GM12878 (cell line): ENCODE measurements around the gene IFIT1. TPM values are rescaled to one million over a fixed set of nuclear protein-coding genes. Genes with fewer than 3 reads are reported as not detected.

Source experiments
- BCL3 ChIP-seq: IDR thresholded peaks from 2 replicates; pipeline ENCODE4 v1.6.1; 2011; ENCODE audit warnings: borderline replicate concordance, low read depth, mild to moderate bottlenecking, moderate library complexity, low read length; ENCODE audit not compliant: insufficient read depth, poor library complexity, severe bottlenecking
- BCLAF1 ChIP-seq: fragments of 450-650 bp; IDR thresholded peaks from 2 replicates; pipeline ENCODE4 v1.6.1; 2017; ENCODE audit warnings: antibody characterized with exemption, mild to moderate bottlenecking, moderate library complexity
- CBFB ChIP-seq: IDR thresholded peaks from 2 replicates; pipeline ENCODE4 v1.6.1; 2016; ENCODE audit warnings: antibody characterized with exemption, low read depth
- DPF2 ChIP-seq: fragments of 450-650 bp; IDR thresholded peaks from 2 replicates; pipeline ENCODE4 v1.6.1; 2017; ENCODE audit warnings: mild to moderate bottlenecking
- EGR1 ChIP-seq, 2 experiments: IDR thresholded peaks; 1 replicate in 1 of 2; 2 replicates in 1 of 2; pipeline ENCODE4 v1.6.1; 2011 to 2012; ENCODE audit warnings: low read depth in 2 of 2, low read length in 2 of 2, borderline replicate concordance in 1 of 2, mild to moderate bottlenecking in 1 of 2, moderate library complexity in 1 of 2
- EZH2 ChIP-seq: IDR thresholded peaks from 2 replicates; pipeline ENCODE4 v1.6.1; 2012; ENCODE audit warnings: low read depth, mild to moderate bottlenecking, control low read depth, inconsistent platforms, low read length, borderline replicate concordance; ENCODE audit not compliant: control insufficient read depth
- FOXK2 ChIP-seq: fragments of 450-650 bp; IDR thresholded peaks from 2 replicates; pipeline ENCODE4 v1.6.1; 2017; ENCODE audit warnings: mild to moderate bottlenecking, moderate library complexity
- HCFC1 ChIP-seq: fragments of 150-350 bp; IDR thresholded peaks from 2 replicates; pipeline ENCODE4 v1.6.1; 2014; ENCODE audit warnings: low read length
- IKZF2 ChIP-seq, 2 experiments: fragments of 450-650 bp; IDR thresholded peaks; 2 replicates each; pipeline ENCODE4 v1.6.1; 2017; ENCODE audit warnings: mild to moderate bottlenecking in 2 of 2, moderate library complexity in 2 of 2
- KDM1A ChIP-seq: fragments of 200-600 bp; sonication (generic); IDR thresholded peaks from 2 replicates; pipeline ENCODE4 v1.6.1; 2016; ENCODE audit warnings: borderline replicate concordance
- LARP7 ChIP-seq: fragments of 450-650 bp; IDR thresholded peaks from 2 replicates; pipeline ENCODE4 v1.6.1; 2017; ENCODE audit warnings: mild to moderate bottlenecking
- MEF2B ChIP-seq: fragments of 450-650 bp; IDR thresholded peaks from 2 replicates; pipeline ENCODE4 v1.6.1; 2018; ENCODE audit warnings: mild to moderate bottlenecking, moderate library complexity; ENCODE audit not compliant: partially characterized antibody, poor library complexity, severe bottlenecking
- MXI1 ChIP-seq: fragments of 150-350 bp; IDR thresholded peaks from 2 replicates; pipeline ENCODE4 v1.6.1; 2011; ENCODE audit warnings: low read depth, mild to moderate bottlenecking, inconsistent platforms, low read length, improper control_type of control experiment
- NR2C1 ChIP-seq: fragments of 450-650 bp; IDR thresholded peaks from 2 replicates; pipeline ENCODE4 v1.6.1; 2017; ENCODE audit warnings: antibody characterized with exemption, mild to moderate bottlenecking, moderate library complexity
- PAX8 ChIP-seq: fragments of 450-650 bp; IDR thresholded peaks from 2 replicates; pipeline ENCODE4 v1.6.1; 2017; ENCODE audit warnings: mild to moderate bottlenecking, moderate library complexity
- SPI1 ChIP-seq: IDR thresholded peaks from 2 replicates; pipeline ENCODE4 v1.6.1; 2011; ENCODE audit warnings: low read depth, mild to moderate bottlenecking, low read length, moderate library complexity, borderline replicate concordance; ENCODE audit not compliant: insufficient read depth
- STAT1 ChIP-seq: fragments of 450-650 bp; conservative IDR thresholded peaks from 2 replicates; pipeline ENCODE4 v1.6.1; 2014; ENCODE audit warnings: antibody characterized with exemption, mild to moderate bottlenecking
- polyA plus RNA-seq, 11 experiments: library from polyadenylated mRNA; depleted of rRNA in 4 of 11; unstranded in 6 of 11; stranded (reverse) in 5 of 11; fragments of >200 nt; fragmentation: Nextera tagmentation in 4 of 11; fragmentation: Illumina TruSeq in 1 of 11; extraction: Ambion mirVana in 4 of 11; extraction: Trizol in 1 of 11; gene quantifications; 1 replicate in 1 of 11; 2 replicates in 10 of 11; pipeline versions ENCODE4 v1.2.1 to v1.2.3, GENCODE V29; 2011 to 2016; ENCODE audit warnings: inconsistent platforms in 2 of 11, missing spikeins in 2 of 11, low read depth in 1 of 11
- total RNA-seq, 4 experiments: library from RNA; depleted of rRNA in 3 of 4; stranded (reverse); fragments of >200 nt in 3 of 4; fragmentation: Illumina TruSeq in 1 of 4; extraction: Trizol in 1 of 4; gene quantifications; 2 replicates each; pipeline versions ENCODE4 v1.2.1 to v1.2.3, GENCODE V29; 2013 to 2021
- TF ChIP-seq, protein P1 (sequence below): IDR thresholded peaks from 2 replicates; pipeline ENCODE4 v1.6.1; 2011; ENCODE audit warnings: borderline replicate concordance, low read depth, mild to moderate bottlenecking, moderate library complexity, mixed read lengths, low read length; ENCODE audit not compliant: insufficient read depth; ENCODE audit errors: extremely low read length
- TF ChIP-seq, protein P2 (sequence below): IDR thresholded peaks from 2 replicates; pipeline ENCODE4 v1.6.1; 2012; ENCODE audit warnings: mild to moderate bottlenecking, low read depth, low read length

The IFIT1 gene
- total and polyA plus RNA-seq, 10 of the 15 experiments (the other 5 are each of a cell fraction or from before 2014, with no cell fraction given) = 13.9 to 37.2 (median 22.3) TPM

DNA sequence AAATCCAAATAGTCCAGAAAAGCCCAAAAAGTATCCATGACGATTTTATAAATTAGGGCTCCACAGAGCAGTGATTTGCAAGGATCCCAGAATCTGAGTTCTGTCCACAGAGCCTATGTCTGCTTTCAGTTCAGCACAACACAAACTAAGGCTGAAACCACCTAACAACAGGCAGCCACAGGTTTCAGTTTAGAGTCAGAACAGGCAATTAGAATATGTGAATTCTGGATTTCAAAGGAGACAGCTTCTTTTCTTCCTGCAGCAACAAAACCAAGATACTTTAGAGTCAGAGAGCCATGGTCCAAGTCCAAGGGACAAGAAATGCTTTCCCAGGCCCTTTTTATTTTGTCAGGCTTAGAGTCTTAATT is 41.0 kb upstream of the IFIT1 start (continued):
- TF ChIP-seq STAT1 = no peak
- TF ChIP-seq EGR1 (IDR thresholded peaks at IDR 0.05; ENCODE audit: borderline replicate concordance in 1 of 2, low read depth in 2 of 2, low read length in 2 of 2) = no peak
- TF ChIP-seq MEF2B = no peak
- peak; percentile 53 for TF ChIP-seq BCL3
- TF ChIP-seq KDM1A = no peak
- TF ChIP-seq MXI1 = no peak
- no peak for TF ChIP-seq SPI1
- no peak for TF ChIP-seq EZH2
- TF ChIP-seq BCLAF1 = no peak
- TF ChIP-seq LARP7 = no peak
- peak; percentile 41; the same call in 1 of the 2 replicates for TF ChIP-seq DPF2
- no peak for TF ChIP-seq PAX8
- TF ChIP-seq HCFC1 = no peak
- no peak for TF ChIP-seq NR2C1
- TF ChIP-seq CBFB = peak; percentile 45; the same call in 1 of the 2 replicates
- TF ChIP-seq FOXK2 = no peak
- TF ChIP-seq, protein P1, sequence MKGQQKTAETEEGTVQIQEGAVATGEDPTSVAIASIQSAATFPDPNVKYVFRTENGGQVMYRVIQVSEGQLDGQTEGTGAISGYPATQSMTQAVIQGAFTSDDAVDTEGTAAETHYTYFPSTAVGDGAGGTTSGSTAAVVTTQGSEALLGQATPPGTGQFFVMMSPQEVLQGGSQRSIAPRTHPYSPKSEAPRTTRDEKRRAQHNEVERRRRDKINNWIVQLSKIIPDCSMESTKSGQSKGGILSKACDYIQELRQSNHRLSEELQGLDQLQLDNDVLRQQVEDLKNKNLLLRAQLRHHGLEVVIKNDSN = no peak
- TF ChIP-seq, protein P2, sequence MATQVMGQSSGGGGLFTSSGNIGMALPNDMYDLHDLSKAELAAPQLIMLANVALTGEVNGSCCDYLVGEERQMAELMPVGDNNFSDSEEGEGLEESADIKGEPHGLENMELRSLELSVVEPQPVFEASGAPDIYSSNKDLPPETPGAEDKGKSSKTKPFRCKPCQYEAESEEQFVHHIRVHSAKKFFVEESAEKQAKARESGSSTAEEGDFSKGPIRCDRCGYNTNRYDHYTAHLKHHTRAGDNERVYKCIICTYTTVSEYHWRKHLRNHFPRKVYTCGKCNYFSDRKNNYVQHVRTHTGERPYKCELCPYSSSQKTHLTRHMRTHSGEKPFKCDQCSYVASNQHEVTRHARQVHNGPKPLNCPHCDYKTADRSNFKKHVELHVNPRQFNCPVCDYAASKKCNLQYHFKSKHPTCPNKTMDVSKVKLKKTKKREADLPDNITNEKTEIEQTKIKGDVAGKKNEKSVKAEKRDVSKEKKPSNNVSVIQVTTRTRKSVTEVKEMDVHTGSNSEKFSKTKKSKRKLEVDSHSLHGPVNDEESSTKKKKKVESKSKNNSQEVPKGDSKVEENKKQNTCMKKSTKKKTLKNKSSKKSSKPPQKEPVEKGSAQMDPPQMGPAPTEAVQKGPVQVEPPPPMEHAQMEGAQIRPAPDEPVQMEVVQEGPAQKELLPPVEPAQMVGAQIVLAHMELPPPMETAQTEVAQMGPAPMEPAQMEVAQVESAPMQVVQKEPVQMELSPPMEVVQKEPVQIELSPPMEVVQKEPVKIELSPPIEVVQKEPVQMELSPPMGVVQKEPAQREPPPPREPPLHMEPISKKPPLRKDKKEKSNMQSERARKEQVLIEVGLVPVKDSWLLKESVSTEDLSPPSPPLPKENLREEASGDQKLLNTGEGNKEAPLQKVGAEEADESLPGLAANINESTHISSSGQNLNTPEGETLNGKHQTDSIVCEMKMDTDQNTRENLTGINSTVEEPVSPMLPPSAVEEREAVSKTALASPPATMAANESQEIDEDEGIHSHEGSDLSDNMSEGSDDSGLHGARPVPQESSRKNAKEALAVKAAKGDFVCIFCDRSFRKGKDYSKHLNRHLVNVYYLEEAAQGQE = no peak
- TF ChIP-seq IKZF2 (IDR thresholded peaks at IDR 0.05) = peak; percentile 83 to 89
